ENCODE data around the gene SLC4A3.
"Not testable (repeated sequence)": the region's sequence is repeated elsewhere in the genome, so short reads cannot be mapped to it uniquely, and the experiment has no call there.

SLC4A3 gene

GRCh38 chr2:219681694-219682300 is 54.4 kb downstream of the SLC4A3 start:
- DNase-seq = no peak

GRCh38 chr2:219683474-219683873 is 56.0 kb downstream of the SLC4A3 start:
- DNase-seq = not testable (repeated sequence)

- peak; percentile 16 for DNase-seq
Measured at GRCh38 chr2:219684721-219685689, 57.6 kb downstream of the SLC4A3 start.

GRCh38 chr2:219687272-219687671 is 59.8 kb downstream of the SLC4A3 start:
- no peak for DNase-seq

- DNase-seq = no peak
Measured at GRCh38 chr2:219687882-219688559, 60.6 kb downstream of the SLC4A3 start.

- DNase-seq = no peak
Measured at GRCh38 chr2:219688560-219689445, 61.4 kb downstream of the SLC4A3 start.

GRCh38 chr2:219689676-219690628 is 62.5 kb downstream of the SLC4A3 start:
- DNase-seq = peak; percentile 49

- no peak for DNase-seq
Measured at GRCh38 chr2:219691571-219691970, 64.1 kb downstream of the SLC4A3 start.
